ENCODE data around the gene GPC5. TPM values are rescaled to one million over a fixed set of nuclear protein-coding genes. Genes with fewer than 3 reads are reported as not detected.
"Not testable (repeated sequence)": the region's sequence is repeated elsewhere in the genome, so short reads cannot be mapped to it uniquely, and the experiment has no call there.

Gene GPC5
- total and polyA plus RNA-seq, 2 donors: 0.25 to 0.28 TPM

DNA sequence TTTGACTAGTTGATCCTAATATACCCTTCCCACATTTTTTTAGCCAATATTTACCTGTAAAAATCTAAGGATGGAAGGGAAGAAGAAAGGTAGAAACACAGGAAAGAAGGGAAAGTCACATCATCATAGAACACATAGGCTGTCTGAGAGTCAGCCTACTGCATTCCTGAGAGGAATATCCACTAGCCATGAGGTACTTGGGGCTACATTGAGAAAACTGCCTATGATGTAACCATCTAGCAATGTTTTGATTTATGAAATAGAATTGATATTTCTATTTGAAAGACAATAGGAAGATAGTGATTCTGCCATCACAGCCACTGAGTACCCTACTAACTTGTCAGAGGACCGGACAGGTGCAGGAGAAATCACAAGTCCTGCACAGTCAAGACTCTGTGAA is 873.8 kb downstream of the GPC5 start:
- H3K27ac ChIP-seq (ENCODE audit: low read depth in 1 of 2, low read length in 1 of 2): no peak overlapping the region
- no peak for DNase-seq (ENCODE audit: low read depth in 6 of 9, low spot score in 9 of 9)
- no peaks in the 10 kb centered on the region for H3K36me3 ChIP-seq (ENCODE audit: control insufficient read depth in 2 of 2, insufficient read depth in 2 of 2, low read length in 1 of 2)
- H3K4me1 ChIP-seq (ENCODE audit: control insufficient read depth in 2 of 2, insufficient read depth in 2 of 2, low read length in 2 of 2): no peaks in the 10 kb centered on the region
- H3K27me3 ChIP-seq (ENCODE audit: control insufficient read depth in 2 of 2, insufficient read depth in 1 of 2, low read length in 1 of 2): no peaks in the 10 kb centered on the region
- no peak overlapping the region for H3K4me3 ChIP-seq (ENCODE audit: low read length in 2 of 2)
- WGBS: 93% methylated on average over 1 of the region's 1 CpG
- peaks cover 0 to 1% of the 10 kb centered on the region in 2 donors for H3K9me3 ChIP-seq (ENCODE audit: control insufficient read depth in 2 of 2, insufficient read depth in 1 of 2, low read length in 1 of 2)

- not testable (repeated sequence) for H3K4me3 ChIP-seq (ENCODE audit: low read length in 2 of 2); H3K27me3 ChIP-seq (ENCODE audit: control insufficient read depth in 2 of 2, insufficient read depth in 1 of 2, low read length in 1 of 2); H3K4me1 ChIP-seq (ENCODE audit: control insufficient read depth in 2 of 2, insufficient read depth in 2 of 2, low read length in 2 of 2); H3K9me3 ChIP-seq (ENCODE audit: control insufficient read depth in 2 of 2, insufficient read depth in 1 of 2, low read length in 1 of 2); DNase-seq (ENCODE audit: low read depth in 6 of 9, low spot score in 9 of 9); H3K36me3 ChIP-seq (ENCODE audit: control insufficient read depth in 2 of 2, insufficient read depth in 2 of 2, low read length in 1 of 2); H3K27ac ChIP-seq (ENCODE audit: low read depth in 1 of 2, low read length in 1 of 2)
- WGBS: 88% methylated on average over 8 of the region's 8 CpGs
These were observed 882.6 kb downstream of the GPC5 start for GRCh38 chr13:92280986-92281385.

DNA sequence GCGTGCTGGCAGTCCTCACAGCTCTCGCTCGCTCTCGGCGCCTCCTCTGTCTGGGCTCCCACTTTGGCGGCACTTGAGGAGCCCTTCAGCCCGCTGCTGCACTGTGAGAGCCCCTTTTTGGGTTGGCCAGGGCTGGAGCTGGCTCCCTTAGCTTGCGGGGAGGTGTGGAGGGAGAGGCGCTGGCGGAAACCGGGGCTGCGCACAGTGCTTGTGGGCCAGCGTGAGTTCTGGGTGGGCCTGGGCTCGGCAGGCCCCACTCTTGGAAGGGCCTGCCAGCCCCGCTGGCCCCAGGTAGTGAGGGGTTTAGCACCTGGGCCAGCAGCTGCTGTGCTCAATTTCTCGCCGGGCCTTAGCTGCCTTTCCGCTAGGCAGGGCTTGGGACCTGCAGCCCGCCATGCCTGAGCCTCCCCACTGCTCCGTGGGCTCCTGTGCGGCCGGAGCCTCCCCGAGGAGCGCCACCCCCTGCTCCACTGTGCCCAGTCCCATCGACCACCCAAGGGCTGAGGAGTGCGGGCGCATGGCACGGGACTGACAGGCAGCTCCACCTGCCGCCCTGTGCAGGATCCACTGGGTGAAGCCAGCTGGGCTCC is 892.4 kb downstream of the GPC5 start:
- not testable (repeated sequence) for H3K4me3 ChIP-seq (ENCODE audit: low read length in 2 of 2); H3K4me1 ChIP-seq (ENCODE audit: control insufficient read depth in 2 of 2, insufficient read depth in 2 of 2, low read length in 2 of 2); DNase-seq (ENCODE audit: low read depth in 6 of 9, low spot score in 9 of 9); H3K36me3 ChIP-seq (ENCODE audit: control insufficient read depth in 2 of 2, insufficient read depth in 2 of 2, low read length in 1 of 2); H3K27ac ChIP-seq (ENCODE audit: low read depth in 1 of 2, low read length in 1 of 2); H3K27me3 ChIP-seq (ENCODE audit: control insufficient read depth in 2 of 2, insufficient read depth in 1 of 2, low read length in 1 of 2)
- peaks cover 0 to 12% of the 10 kb centered on the region in 2 donors for H3K9me3 ChIP-seq (ENCODE audit: control insufficient read depth in 2 of 2, insufficient read depth in 1 of 2, low read length in 1 of 2)
- WGBS: 97% methylated on average over 29 of the region's 29 CpGs

GRCh38 chr13:92294533-92294932 is 896.1 kb downstream of the GPC5 start:
- DNase-seq (ENCODE audit: low read depth in 6 of 9, low spot score in 9 of 9); H3K4me1 ChIP-seq (ENCODE audit: control insufficient read depth in 2 of 2, insufficient read depth in 2 of 2, low read length in 2 of 2); H3K36me3 ChIP-seq (ENCODE audit: control insufficient read depth in 2 of 2, insufficient read depth in 2 of 2, low read length in 1 of 2); H3K27ac ChIP-seq (ENCODE audit: low read depth in 1 of 2, low read length in 1 of 2); H3K4me3 ChIP-seq (ENCODE audit: low read length in 2 of 2); H3K27me3 ChIP-seq (ENCODE audit: control insufficient read depth in 2 of 2, insufficient read depth in 1 of 2, low read length in 1 of 2): not testable (repeated sequence)
- 92% methylated on average over 5 of the region's 5 CpGs for WGBS
- peaks cover 0 to 27% of the 10 kb centered on the region in 2 donors for H3K9me3 ChIP-seq (ENCODE audit: control insufficient read depth in 2 of 2, insufficient read depth in 1 of 2, low read length in 1 of 2)

- H3K9me3 ChIP-seq (ENCODE audit: control insufficient read depth in 2 of 2, insufficient read depth in 1 of 2, low read length in 1 of 2): peaks cover 0 to 17% of the 10 kb centered on the region in 2 donors
- not testable (repeated sequence) for H3K4me3 ChIP-seq (ENCODE audit: low read length in 2 of 2); H3K27ac ChIP-seq (ENCODE audit: low read depth in 1 of 2, low read length in 1 of 2); H3K4me1 ChIP-seq (ENCODE audit: control insufficient read depth in 2 of 2, insufficient read depth in 2 of 2, low read length in 2 of 2); DNase-seq (ENCODE audit: low read depth in 6 of 9, low spot score in 9 of 9); H3K36me3 ChIP-seq (ENCODE audit: control insufficient read depth in 2 of 2, insufficient read depth in 2 of 2, low read length in 1 of 2); H3K27me3 ChIP-seq (ENCODE audit: control insufficient read depth in 2 of 2, insufficient read depth in 1 of 2, low read length in 1 of 2)
- WGBS: 95% methylated on average over 3 of the region's 3 CpGs
These were observed 897.8 kb downstream of the GPC5 start for GRCh38 chr13:92296154-92296671.

DNA sequence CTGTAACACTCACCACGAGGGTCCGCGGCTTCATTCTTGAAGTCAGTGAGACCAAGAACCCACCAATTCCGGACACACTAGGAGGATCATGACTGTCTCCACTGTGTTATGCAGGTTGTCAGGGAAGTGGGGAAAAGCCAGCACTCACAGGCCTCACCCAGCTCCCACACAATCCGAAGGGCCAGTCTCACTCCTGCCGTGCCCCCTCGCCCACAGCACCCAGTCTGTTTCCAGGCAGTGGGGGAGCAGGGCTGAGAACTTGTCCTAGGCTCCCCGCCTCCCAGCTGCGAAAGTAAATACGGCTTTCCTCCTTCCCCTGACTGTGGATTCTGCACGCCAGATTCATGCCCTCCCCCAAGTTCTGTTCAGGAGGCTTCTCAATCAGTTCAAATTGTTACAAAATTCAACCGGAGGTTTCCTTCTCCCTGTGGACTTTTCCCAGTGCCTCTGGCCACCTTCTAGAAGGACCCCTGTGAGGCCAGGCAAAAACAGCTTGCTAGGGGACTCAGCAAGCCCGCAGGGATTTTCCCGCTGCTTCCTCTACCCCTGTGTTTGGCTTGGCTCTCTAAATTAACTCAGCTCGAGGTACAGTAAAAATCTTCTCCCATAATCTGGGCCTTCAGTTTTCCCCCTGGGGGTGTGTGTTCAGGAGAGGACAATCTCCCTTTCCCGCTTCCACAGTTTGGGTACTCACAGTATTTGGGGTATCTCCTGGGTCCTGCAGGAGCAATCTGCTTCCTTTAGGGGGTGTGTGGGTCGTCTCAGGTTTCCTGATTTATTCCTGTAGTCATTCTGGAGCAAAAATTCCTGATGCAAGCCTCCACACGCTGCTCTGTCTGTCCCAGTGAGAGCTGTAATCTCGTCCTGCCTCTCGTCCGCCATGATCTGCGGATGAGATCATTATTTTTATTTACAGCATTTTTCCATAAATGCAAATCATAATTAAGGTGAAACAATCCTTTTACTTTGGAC is 899.8 kb downstream of the GPC5 start:
- no peaks in the 10 kb centered on the region for H3K36me3 ChIP-seq (ENCODE audit: control insufficient read depth in 2 of 2, insufficient read depth in 2 of 2, low read length in 1 of 2)
- 92% methylated on average over 22 of the region's 22 CpGs for WGBS
- no peak for DNase-seq (ENCODE audit: low read depth in 6 of 9, low spot score in 9 of 9)
- no peaks in the 10 kb centered on the region for H3K4me1 ChIP-seq (ENCODE audit: control insufficient read depth in 2 of 2, insufficient read depth in 2 of 2, low read length in 2 of 2)
- H3K27ac ChIP-seq (ENCODE audit: low read depth in 1 of 2, low read length in 1 of 2): no peak overlapping the region
- peaks cover 0 to 17% of the 10 kb centered on the region in 2 donors for H3K9me3 ChIP-seq (ENCODE audit: control insufficient read depth in 2 of 2, insufficient read depth in 1 of 2, low read length in 1 of 2)
- H3K27me3 ChIP-seq (ENCODE audit: control insufficient read depth in 2 of 2, insufficient read depth in 1 of 2, low read length in 1 of 2): no peaks in the 10 kb centered on the region
- no peak overlapping the region for H3K4me3 ChIP-seq (ENCODE audit: low read length in 2 of 2)

GRCh38 chr13:92300651-92301050 is 902.2 kb downstream of the GPC5 start:
- 93% methylated on average over 1 of the region's 1 CpG for WGBS

GRCh38 chr13:92303428-92303827 is 905.0 kb downstream of the GPC5 start:
- no peak overlapping the region for H3K4me3 ChIP-seq (ENCODE audit: low read length in 2 of 2)
- no peaks in the 10 kb centered on the region for H3K4me1 ChIP-seq (ENCODE audit: control insufficient read depth in 2 of 2, insufficient read depth in 2 of 2, low read length in 2 of 2)
- 64% methylated on average over 1 of the region's 1 CpG for WGBS
- H3K27ac ChIP-seq (ENCODE audit: low read depth in 1 of 2, low read length in 1 of 2): no peak overlapping the region
- no peak for DNase-seq (ENCODE audit: low read depth in 6 of 9, low spot score in 9 of 9)
- no peaks in the 10 kb centered on the region for H3K27me3 ChIP-seq (ENCODE audit: control insufficient read depth in 2 of 2, insufficient read depth in 1 of 2, low read length in 1 of 2)
- H3K9me3 ChIP-seq (ENCODE audit: control insufficient read depth in 2 of 2, insufficient read depth in 1 of 2, low read length in 1 of 2): no peaks in the 10 kb centered on the region
- H3K36me3 ChIP-seq (ENCODE audit: control insufficient read depth in 2 of 2, insufficient read depth in 2 of 2, low read length in 1 of 2): no peaks in the 10 kb centered on the region

More at GRCh38 chr13:92300651-92301050, 902.2 kb downstream of the GPC5 start:
- Histone ChIP-seq H3K4me3 (ENCODE audit: low read length in 2 of 2) (no peak overlapping the region), H3K9me3 (ENCODE audit: control insufficient read depth in 2 of 2, insufficient read depth in 1 of 2, low read length in 1 of 2) (peaks cover 0 to 15% of the 10 kb centered on the region in 2 donors), H3K27me3 (ENCODE audit: control insufficient read depth in 2 of 2, insufficient read depth in 1 of 2, low read length in 1 of 2) (no peaks in the 10 kb centered on the region), H3K4me1 (ENCODE audit: control insufficient read depth in 2 of 2, insufficient read depth in 2 of 2, low read length in 2 of 2) (no peaks in the 10 kb centered on the region), H3K36me3 (ENCODE audit: control insufficient read depth in 2 of 2, insufficient read depth in 2 of 2, low read length in 1 of 2) (no peaks in the 10 kb centered on the region), H3K27ac (ENCODE audit: low read depth in 1 of 2, low read length in 1 of 2) (no peak overlapping the region)
- no peak for DNase-seq (ENCODE audit: low read depth in 6 of 9, low spot score in 9 of 9)

GRCh38 chr13:92307752-92308151 is 909.3 kb downstream of the GPC5 start:
- no peaks in the 10 kb centered on the region for H3K4me1 ChIP-seq (ENCODE audit: control insufficient read depth in 2 of 2, insufficient read depth in 2 of 2, low read length in 2 of 2)
- no peaks in the 10 kb centered on the region for H3K9me3 ChIP-seq (ENCODE audit: control insufficient read depth in 2 of 2, insufficient read depth in 1 of 2, low read length in 1 of 2)
- no peak for DNase-seq (ENCODE audit: low read depth in 6 of 9, low spot score in 9 of 9)
- H3K27me3 ChIP-seq (ENCODE audit: control insufficient read depth in 2 of 2, insufficient read depth in 1 of 2, low read length in 1 of 2): no peaks in the 10 kb centered on the region
- H3K36me3 ChIP-seq (ENCODE audit: control insufficient read depth in 2 of 2, insufficient read depth in 2 of 2, low read length in 1 of 2): no peaks in the 10 kb centered on the region
- no peak overlapping the region for H3K27ac ChIP-seq (ENCODE audit: low read depth in 1 of 2, low read length in 1 of 2)
- 74% methylated on average over 2 of the region's 2 CpGs for WGBS
- no peak overlapping the region for H3K4me3 ChIP-seq (ENCODE audit: low read length in 2 of 2)

All from thymus (tissue), 11 donors.